Activated CD4-positive, alpha-beta memory T cell treated with anti-CD3 and anti-CD28 coated beads for 36 hours (primary cell): ENCODE measurements around the gene SLC49A3. TPM values are rescaled to one million over a fixed set of nuclear protein-coding genes. Genes with fewer than 3 reads are reported as not detected.

Experiments used
- CTCF ChIA-PET: fragments of 350-600 bp; sonication (Branson Sonifier 250); formaldehyde crosslinking; loops from one replicate; lab custom pipeline; 2021; ENCODE audit warnings: antibody characterized with exemption, inconsistent platforms; lab: Charles Lee
- POLR2A ChIA-PET: fragments of 350-600 bp; sonication (Branson Sonifier 250); formaldehyde crosslinking; loops from one replicate; lab custom pipeline; 2021; ENCODE audit warnings: antibody characterized with exemption; lab: Charles Lee
- DNase-seq: peaks from one replicate; pipeline ENCODE4 v3.0.0-alpha.2; 2020
- H3K27ac Mint-ChIP-seq: one replicate; pipeline ENCODE4 v1.8.0; 2021; ENCODE audit warnings: mixed read lengths
- H3K27me3 Mint-ChIP-seq: one replicate; pipeline ENCODE4 v1.8.0; 2021; ENCODE audit warnings: mixed read lengths
- H3K36me3 Mint-ChIP-seq: one replicate; pipeline ENCODE4 v1.8.0; 2021; ENCODE audit warnings: mixed read lengths
- H3K4me1 Mint-ChIP-seq: one replicate; pipeline ENCODE4 v1.8.0; 2021; ENCODE audit warnings: low read depth, mixed read lengths
- H3K4me3 Mint-ChIP-seq: one replicate; pipeline ENCODE4 v1.8.0; 2021; ENCODE audit warnings: mild to moderate bottlenecking, mixed read lengths
- H3K9me3 Mint-ChIP-seq: one replicate; pipeline ENCODE4 v1.8.0; 2021; ENCODE audit warnings: mixed read lengths
- intact Hi-C: fragments of 100-400 bp; cut with micrococcal nuclease; formaldehyde crosslinking; loops from one replicate; pipeline ENCODE4 v1.15.1; 2023
- total RNA-seq, 2 experiments: library from RNA; stranded (reverse); gene quantifications; one replicate each; pipeline ENCODE4 v1.2.3, GENCODE V29; 2021

SLC49A3 gene
- total RNA-seq, 2 experiments from 2014 or later = 0.19 TPM; not detected in 1

GRCh38 chr4:665751-666435 lies 23.1 kb downstream of the SLC49A3 start:
- Mint-ChIP-seq H3K4me3 (no peak overlapping the region), H3K36me3 (peaks cover 5% of the 10 kb centered on the region), H3K27me3 (no peaks in the 10 kb centered on the region), H3K9me3 (no peaks in the 10 kb centered on the region), H3K27ac (no peak overlapping the region), H3K4me1 (peaks cover 12% of the 10 kb centered on the region)
- intact Hi-C loops = no loop called here
- no peak for DNase-seq
- CTCF ChIA-PET = interaction anchor here (0.9 kb wide), 1 partner anchor 77 kb away, joined by 3 read pairs; no protein-coding TSS in a partner anchor
- POLR2A ChIA-PET = no interaction called here

- H3K27me3 Mint-ChIP-seq = no peaks in the 10 kb centered on the region
- ChIA-PET POLR2A (no interaction called here), CTCF (interaction anchor here (1.6 kb wide), 1 partner anchor 8 kb away, joined by 12 read pairs; the partner anchor contains the start of genes ATP5ME and MYL5)
- H3K9me3 Mint-ChIP-seq = no peaks in the 10 kb centered on the region
- H3K27ac Mint-ChIP-seq = no peak overlapping the region
- peaks cover 12% of the 10 kb centered on the region for H3K4me1 Mint-ChIP-seq
- peak overlapping the region; percentile 83 for H3K4me3 Mint-ChIP-seq
- peaks cover 3% of the 10 kb centered on the region for H3K36me3 Mint-ChIP-seq
- intact Hi-C loops = no loop called here
- no peak for DNase-seq
These were observed 23.6 kb downstream of the SLC49A3 start for GRCh38 chr4:665381-665750.

GRCh38 chr4:664713-665231 lies 24.2 kb downstream of the SLC49A3 start:
- H3K27ac Mint-ChIP-seq = no peak overlapping the region
- peaks cover 5% of the 10 kb centered on the region for H3K36me3 Mint-ChIP-seq
- no peaks in the 10 kb centered on the region for H3K9me3 Mint-ChIP-seq
- CTCF ChIA-PET = interaction anchor here (0.6 to 1.6 kb wide), 2 partner anchors 9 to 63 kb away, joined by 3 to 12 read pairs; partner anchors contain the start of genes ATP5ME and MYL5
- H3K27me3 Mint-ChIP-seq = no peaks in the 10 kb centered on the region
- POLR2A ChIA-PET = interaction anchor here (2.7 kb wide), 1 partner anchor 9 kb away, joined by 16 read pairs; the partner anchor contains the start of genes ATP5ME and MYL5
- no peak for DNase-seq
- peaks cover 12% of the 10 kb centered on the region for H3K4me1 Mint-ChIP-seq
- H3K4me3 Mint-ChIP-seq = peak overlapping the region; percentile 83
- intact Hi-C loops = loop anchor here (1.0 kb wide), 1 partner anchor 10 kb away; the partner anchor contains the start of genes ATP5ME and MYL5

- ChIA-PET POLR2A (interaction anchor here (2.7 kb wide), 1 partner anchor 10 kb away, joined by 16 read pairs; the partner anchor contains the start of genes ATP5ME and MYL5), CTCF (interaction anchor here (1.1 to 1.6 kb wide), 2 partner anchors 10 to 16 kb away, joined by 4 to 12 read pairs; partner anchors contain the start of genes ATP5ME and MYL5)
- Mint-ChIP-seq H3K9me3 (no peaks in the 10 kb centered on the region), H3K27me3 (no peaks in the 10 kb centered on the region), H3K27ac (peak overlapping the region; percentile 82), H3K4me1 (peaks cover 12% of the 10 kb centered on the region), H3K4me3 (peak overlapping the region; percentile 83), H3K36me3 (peaks cover 5% of the 10 kb centered on the region)
- peak; percentile 82 for DNase-seq
- intact Hi-C loops = loop anchor here (1.0 kb wide), 1 partner anchor 11 kb away; the partner anchor contains the start of genes ATP5ME and MYL5
These were observed 25.2 kb downstream of the SLC49A3 start for GRCh38 chr4:663438-664428.

GRCh38 chr4:663046-663437 lies 25.9 kb downstream of the SLC49A3 start:
- Mint-ChIP-seq H3K36me3 (peaks cover 5% of the 10 kb centered on the region), H3K27me3 (no peaks in the 10 kb centered on the region), H3K9me3 (no peaks in the 10 kb centered on the region), H3K4me1 (peaks cover 12% of the 10 kb centered on the region), H3K27ac (peak overlapping the region; percentile 51), H3K4me3 (peak overlapping the region; percentile 74)
- intact Hi-C loops = no loop called here
- ChIA-PET CTCF (no interaction called here), POLR2A (interaction anchor here (2.7 kb wide), 1 partner anchor 11 kb away, joined by 16 read pairs; the partner anchor contains the start of genes ATP5ME and MYL5)
- no peak for DNase-seq

GRCh38 chr4:661881-662761 lies 26.8 kb downstream of the SLC49A3 start:
- Mint-ChIP-seq H3K27ac (no peak overlapping the region), H3K4me1 (peaks cover 12% of the 10 kb centered on the region), H3K4me3 (peak overlapping the region; percentile 74), H3K27me3 (no peaks in the 10 kb centered on the region), H3K9me3 (no peaks in the 10 kb centered on the region), H3K36me3 (peaks cover 5% of the 10 kb centered on the region)
- no peak for DNase-seq
- intact Hi-C loops = no loop called here
- ChIA-PET POLR2A (interaction anchor here (2.7 kb wide), 1 partner anchor 12 kb away, joined by 16 read pairs; the partner anchor contains the start of genes ATP5ME and MYL5), CTCF (no interaction called here)

GRCh38 chr4:661231-661630 lies 27.7 kb downstream of the SLC49A3 start:
- no peak for DNase-seq
- H3K27ac Mint-ChIP-seq = no peak overlapping the region
- POLR2A ChIA-PET = no interaction called here
- intact Hi-C loops = no loop called here
- H3K4me1 Mint-ChIP-seq = peaks cover 12% of the 10 kb centered on the region
- H3K36me3 Mint-ChIP-seq = peaks cover 5% of the 10 kb centered on the region
- CTCF ChIA-PET = no interaction called here
- H3K27me3 Mint-ChIP-seq = no peaks in the 10 kb centered on the region
- H3K4me3 Mint-ChIP-seq = no peak overlapping the region
- H3K9me3 Mint-ChIP-seq = no peaks in the 10 kb centered on the region

GRCh38 chr4:660401-660800 lies 28.6 kb downstream of the SLC49A3 start:
- ChIA-PET CTCF (no interaction called here), POLR2A (no interaction called here)
- Mint-ChIP-seq H3K36me3 (peaks cover 5% of the 10 kb centered on the region), H3K4me3 (no peak overlapping the region), H3K27ac (no peak overlapping the region), H3K9me3 (no peaks in the 10 kb centered on the region), H3K4me1 (peaks cover 9% of the 10 kb centered on the region), H3K27me3 (no peaks in the 10 kb centered on the region)
- intact Hi-C loops = no loop called here
- DNase-seq = no peak

- Mint-ChIP-seq H3K36me3 (peaks cover 5% of the 10 kb centered on the region), H3K4me1 (peaks cover 4% of the 10 kb centered on the region), H3K27ac (no peak overlapping the region), H3K4me3 (no peak overlapping the region), H3K9me3 (no peaks in the 10 kb centered on the region), H3K27me3 (no peaks in the 10 kb centered on the region)
- CTCF ChIA-PET = no interaction called here
- POLR2A ChIA-PET = no interaction called here
- intact Hi-C loops = no loop called here
- DNase-seq = no peak
These were observed 29.1 kb downstream of the SLC49A3 start for GRCh38 chr4:659851-660250.

GRCh38 chr4:658681-659667 lies 30.0 kb downstream of the SLC49A3 start:
- Mint-ChIP-seq H3K4me3 (no peak overlapping the region), H3K36me3 (peaks cover 5% of the 10 kb centered on the region), H3K4me1 (no peaks in the 10 kb centered on the region), H3K27ac (no peak overlapping the region), H3K9me3 (no peaks in the 10 kb centered on the region), H3K27me3 (no peaks in the 10 kb centered on the region)
- CTCF ChIA-PET = no interaction called here
- DNase-seq = no peak
- POLR2A ChIA-PET = no interaction called here
- intact Hi-C loops = no loop called here
